Pericardium fibroblast (primary cell): Measurements from ENCODE around the gene NAP1L3. TPM values are rescaled to one million over a fixed set of nuclear protein-coding genes. Genes with fewer than 3 reads are reported as not detected.

ENCODE experiments used
- total RNA-seq: library from RNA; depleted of rRNA; stranded (reverse); fragments of >200 nt; gene quantifications from 2 replicates; pipeline ENCODE4 v1.2.3, GENCODE V29; 2015

The NAP1L3 gene
- 4.1 and 6.1 TPM in 2 replicates for total RNA-seq

GRCh38 chrX:93673056-93673868, at the start of gene NAP1L3:
NAP1L3 (minus strand) TSS chrX:93673578; CDS start chrX:93673304, 274 bp downstream.

GRCh38 chrX:93673869-93674271, 492 bp upstream of the NAP1L3 start, which contains the start of gene FAM133A:
FAM133A (plus strand) TSS chrX:93674206; CDS start chrX:93709420, 35,214 bp downstream.

Other genes with a start within 250 kb of the NAP1L3 start
- gene FAM133A, start 628 bp upstream of the NAP1L3 start, total RNA-seq: under 0.01 TPM in 1 of 2 replicates, not detected in the other